GM18519 (cell line): ENCODE data around the gene ZNF837.
"Not testable (repeated sequence)": the region's sequence is repeated elsewhere in the genome, so short reads cannot be mapped to it uniquely, and the experiment has no call there.

Experiments
- ATAC-seq: cut with Tn5 transposase; IDR thresholded peaks from one replicate; pipeline ENCODE4 v1.9.1; 2021; ENCODE audit warnings: mild to moderate bottlenecking, moderate library complexity; ENCODE audit not compliant: unreplicated experiment, low FRiP score

ZNF837 gene

DNA sequence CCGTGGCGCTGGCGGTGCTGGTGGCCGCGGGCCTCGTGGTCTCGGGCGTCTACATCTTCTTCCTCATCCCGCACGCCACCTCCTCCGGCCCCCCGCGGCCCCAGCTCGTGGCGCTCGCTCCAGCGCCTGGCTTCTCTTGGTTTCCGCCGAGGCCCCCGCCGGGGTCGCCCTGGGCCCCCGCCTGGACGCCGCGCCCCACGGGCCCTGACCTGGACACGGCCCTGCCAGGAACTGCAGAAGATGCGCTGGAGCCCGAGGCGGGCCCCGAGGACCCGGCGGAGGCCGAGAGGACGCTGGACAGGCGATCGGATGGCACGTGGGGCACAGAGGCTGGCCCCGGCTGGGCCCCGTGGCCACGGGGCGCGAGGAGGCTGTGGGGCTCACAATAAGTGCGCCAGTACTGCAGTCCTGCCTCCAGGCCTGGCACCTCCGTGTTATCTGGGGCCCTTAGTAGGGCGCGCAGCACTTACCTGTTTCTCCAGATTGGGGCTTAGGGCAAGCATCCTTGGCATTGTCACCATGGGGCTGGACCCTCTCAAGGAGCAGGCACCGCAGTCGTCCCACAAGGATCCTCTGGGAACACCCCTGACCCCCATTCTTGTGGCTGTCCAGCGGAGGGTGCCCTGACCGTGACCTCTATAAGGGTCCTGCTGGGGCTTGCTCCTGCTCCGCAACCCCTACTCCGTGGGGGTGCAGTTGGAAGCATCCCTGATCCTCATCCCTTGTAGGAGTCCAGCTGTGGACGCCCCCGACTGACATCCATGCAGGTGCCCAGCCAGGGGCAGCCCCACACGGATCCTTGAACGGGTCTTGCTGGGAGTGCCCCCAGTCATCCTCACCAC lies 16.1 kb upstream of the ZNF837 start:
- ATAC-seq: no peak

DNA sequence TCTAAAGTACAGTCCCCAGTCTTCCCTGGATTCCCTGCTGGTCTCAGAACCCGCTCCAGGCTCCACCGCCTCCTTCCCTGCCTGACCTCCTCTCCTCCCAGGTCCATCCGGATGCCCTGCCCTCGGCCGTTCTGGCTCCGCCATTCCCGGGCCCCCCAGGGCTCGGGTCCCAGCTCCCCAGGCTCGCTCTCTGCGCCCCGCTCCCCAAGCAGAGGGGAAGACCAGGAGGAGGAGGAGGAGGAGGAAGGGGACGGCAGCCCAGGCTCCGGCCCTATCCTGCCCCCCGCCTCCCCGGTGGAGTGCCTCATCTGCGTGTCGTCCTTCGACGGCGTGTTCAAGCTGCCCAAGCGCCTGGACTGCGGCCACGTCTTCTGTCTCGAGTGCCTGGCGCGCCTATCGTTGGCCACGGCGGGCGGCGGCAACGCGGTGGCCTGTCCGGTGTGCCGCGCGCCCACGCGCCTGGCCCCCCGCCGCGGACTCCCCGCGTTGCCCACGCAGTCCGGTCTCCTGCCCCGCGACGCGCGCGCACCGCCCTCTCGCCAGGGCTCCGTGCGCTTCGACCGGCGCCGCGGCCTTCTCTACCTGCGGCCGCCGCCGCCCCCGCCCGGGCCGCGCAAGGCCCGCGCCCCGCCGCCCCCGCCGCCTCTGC lies 15.3 kb upstream of the ZNF837 start:
- no peak for ATAC-seq

DNA sequence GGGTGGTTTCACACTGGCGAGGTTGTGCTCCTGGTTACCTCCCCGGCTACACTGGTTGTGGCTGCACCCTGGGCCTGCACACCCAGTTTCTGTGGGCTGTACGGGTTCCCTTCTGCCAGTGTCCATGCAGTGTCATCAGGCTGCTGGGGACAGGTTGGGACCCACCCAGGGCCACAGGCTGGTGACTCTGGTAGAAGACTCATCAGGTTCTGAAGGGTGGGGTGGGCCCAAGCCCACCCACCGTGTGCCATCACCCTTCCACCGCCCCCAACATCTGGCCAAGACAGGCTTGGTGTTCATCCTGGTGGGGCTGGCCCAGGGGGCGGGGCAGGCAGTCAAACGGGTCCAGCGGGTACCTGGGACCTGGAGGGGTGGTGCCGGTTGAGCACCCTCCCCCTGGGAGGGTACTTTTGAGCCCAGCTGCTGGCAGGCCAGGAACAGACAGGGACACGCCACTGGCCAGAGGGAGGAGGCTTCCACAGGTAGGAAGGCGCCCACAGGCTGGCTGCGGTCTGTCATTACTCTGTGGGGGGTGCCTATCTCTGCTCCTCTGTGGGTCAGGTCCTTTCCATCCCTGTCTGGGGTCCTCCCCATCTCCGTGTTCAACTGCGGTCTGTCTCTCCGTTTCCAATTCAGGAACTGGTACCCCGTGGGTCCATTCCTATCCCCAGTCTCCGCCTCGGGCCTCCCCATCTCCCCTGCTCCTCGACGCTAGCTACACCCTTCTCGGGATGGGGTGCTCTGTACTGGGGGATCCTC lies 14.6 kb upstream of the ZNF837 start, which contains the start of gene RNF225:
Gene RNF225, plus strand, starts transcription at position 437 of the 759 bp plus-strand sequence. CDS start 434 bp downstream, outside the sequence.
- ATAC-seq: no peak

DNA sequence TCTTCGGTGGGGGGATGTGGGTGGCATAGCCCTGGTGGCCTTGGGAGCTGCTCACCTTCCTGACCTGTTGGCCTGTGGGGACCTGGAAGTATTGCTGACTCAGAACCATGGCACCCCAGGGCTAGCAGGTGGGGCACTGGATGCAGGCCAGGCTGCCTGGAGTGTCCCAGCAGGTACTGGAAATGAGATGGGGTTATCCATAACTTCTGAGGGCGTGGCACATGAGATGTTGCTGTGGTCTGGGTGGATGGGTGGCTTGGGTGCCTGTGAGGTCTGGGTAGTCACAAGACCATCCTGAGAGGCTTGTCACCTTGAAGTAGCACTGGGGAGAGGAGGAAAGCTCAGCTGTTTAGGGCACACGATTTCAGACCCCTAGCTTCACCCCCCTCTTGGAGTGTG lies 14.0 kb upstream of the ZNF837 start:
- no peak for ATAC-seq

DNA sequence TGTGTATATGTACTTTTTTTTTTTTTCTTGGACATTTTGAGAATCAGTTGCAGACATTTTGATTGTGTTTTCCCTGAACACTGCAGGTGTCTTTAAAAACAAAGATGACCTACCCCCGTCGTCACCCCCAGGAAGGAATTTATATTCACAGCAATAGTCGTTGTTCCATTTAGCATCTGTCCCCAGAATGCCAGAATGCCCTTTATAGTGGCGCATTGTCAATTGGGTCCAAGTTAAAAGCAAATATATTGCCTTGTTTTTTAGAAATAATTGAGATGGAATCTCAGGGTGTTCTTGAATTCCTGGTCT lies 12.8 kb upstream of the ZNF837 start:
- ATAC-seq: no peak

DNA sequence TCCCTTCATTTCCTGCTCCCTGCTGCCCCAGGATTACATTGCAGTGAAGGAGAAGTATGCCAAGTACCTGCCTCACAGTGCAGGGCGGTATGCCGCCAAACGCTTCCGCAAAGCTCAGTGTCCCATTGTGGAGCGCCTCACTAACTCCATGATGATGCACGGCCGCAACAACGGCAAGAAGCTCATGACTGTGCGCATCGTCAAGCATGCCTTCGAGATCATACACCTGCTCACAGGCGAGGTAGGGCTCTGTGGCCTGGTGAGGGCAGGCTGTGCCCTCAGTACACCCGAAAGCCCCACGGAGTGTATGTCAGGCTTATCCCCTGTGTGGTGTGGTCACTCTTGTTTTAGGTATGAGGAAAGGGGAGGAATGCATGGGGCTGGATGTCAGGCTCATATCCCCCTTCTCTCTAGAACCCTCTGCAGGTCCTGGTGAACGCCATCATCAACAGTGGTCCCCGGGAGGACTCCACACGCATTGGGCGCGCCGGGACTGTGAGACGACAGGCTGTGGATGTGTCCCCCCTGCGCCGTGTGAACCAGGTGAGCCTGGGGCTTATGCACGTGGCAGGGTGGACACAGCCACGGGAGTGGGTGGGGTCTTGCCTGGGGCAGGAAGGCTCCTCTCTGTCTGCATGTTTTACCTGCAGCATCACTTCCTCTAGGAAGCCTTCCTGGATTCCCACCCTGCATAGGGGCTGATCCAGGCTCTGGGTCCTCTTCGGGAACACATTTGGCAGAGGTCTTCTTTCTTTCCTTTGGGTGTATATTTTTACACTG lies 12.3 kb upstream of the ZNF837 start:
- no peak for ATAC-seq

DNA sequence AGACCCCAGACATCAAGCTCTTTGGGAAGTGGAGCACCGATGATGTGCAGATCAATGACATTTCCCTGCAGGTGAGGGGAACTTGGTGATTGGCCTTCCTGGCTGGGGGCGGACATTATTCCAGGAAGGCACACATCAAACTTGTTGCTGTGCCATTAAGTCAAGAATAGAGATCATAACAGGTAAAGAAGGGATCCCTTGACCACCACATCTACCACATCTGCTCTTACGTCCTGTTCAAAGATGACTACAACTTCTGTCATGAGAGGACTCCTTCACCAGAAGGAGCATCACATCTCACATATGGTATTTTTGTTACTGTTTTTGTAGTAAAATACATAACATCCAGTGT lies 7.3 kb upstream of the ZNF837 start:
- no peak for ATAC-seq

DNA sequence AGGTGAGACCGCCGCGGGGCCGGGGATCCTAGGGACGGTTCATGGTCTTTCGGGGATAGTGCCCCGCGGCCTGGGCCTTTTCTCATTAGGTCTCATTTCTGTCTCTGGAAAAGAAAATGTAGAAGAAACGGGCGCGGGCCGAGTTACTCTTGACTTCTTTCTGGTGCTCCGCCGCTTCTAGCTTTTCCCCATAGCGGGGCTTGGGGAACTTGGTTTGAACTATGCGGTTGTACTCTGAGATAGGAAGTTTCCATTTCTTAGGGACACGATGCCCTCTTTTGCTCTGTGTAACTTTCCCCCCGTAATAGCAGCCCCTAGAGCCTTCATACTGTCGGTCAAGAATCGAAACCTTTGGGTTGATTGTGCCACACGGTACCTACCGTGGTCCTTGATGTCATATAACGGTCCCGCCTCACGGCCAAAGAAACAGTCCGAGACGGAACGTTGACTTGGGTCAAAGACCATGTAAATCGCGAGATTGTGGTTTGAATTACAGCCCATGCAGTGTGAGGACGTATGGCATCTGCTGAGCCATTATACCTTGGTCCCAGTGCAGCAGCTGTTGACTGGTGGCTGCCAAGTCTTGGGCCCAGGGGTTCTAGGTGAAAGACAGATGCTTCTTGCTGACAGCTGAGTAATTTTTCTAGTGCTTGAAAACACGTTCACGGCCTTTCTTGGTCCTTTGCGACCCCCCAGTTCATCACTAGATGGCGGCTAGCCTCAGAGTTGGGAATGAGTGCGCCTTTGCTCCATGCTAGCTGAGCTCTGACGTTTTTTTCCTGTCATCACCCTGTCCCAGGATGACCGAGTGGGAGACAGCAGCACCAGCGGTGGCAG lies 6.7 kb upstream of the ZNF837 start:
- ATAC-seq: no peak

DNA sequence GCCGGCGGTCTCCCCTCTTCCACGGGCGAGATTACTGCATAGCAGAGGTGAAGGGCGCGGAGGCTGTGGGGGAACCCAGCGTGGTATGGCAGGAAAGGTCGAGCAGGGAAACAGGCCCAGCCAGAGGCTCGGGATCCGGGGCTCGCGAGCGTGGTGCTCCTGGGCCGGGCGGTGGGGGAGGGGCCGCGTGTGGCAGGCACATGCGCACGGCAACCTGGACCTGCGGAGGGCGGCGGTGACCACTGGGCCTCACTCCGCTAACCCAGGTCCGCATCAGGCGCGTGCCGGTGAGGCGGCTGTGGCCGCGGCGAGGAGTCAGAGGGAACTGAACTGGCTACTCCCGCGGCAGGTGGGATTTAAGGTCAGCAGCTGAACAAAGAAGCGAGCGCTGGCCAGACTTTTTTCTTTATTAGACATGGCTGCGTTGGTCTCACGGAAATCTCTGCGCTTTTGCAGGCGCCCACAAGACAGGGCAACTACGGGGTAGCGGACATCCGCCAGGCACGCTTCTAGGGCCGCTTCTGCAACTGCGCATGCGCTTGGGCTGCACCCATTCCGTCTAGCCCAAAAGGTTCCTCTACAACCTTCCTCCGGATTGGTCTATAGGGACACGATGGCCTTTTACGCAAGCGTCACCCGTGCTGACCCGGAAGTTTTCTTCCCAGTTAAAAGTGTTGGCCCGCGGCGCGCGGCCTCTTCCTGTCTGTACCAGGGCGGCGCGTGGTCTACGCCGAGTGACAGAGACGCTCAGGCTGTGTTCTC lies 5.9 kb upstream of the ZNF837 start, which contains the start of gene RPS5:
Gene RPS5, plus strand, starts transcription at position 694 of the 762 bp plus-strand sequence. CDS start 869 bp downstream, outside the sequence.
- ATAC-seq: peak; percentile 79

DNA sequence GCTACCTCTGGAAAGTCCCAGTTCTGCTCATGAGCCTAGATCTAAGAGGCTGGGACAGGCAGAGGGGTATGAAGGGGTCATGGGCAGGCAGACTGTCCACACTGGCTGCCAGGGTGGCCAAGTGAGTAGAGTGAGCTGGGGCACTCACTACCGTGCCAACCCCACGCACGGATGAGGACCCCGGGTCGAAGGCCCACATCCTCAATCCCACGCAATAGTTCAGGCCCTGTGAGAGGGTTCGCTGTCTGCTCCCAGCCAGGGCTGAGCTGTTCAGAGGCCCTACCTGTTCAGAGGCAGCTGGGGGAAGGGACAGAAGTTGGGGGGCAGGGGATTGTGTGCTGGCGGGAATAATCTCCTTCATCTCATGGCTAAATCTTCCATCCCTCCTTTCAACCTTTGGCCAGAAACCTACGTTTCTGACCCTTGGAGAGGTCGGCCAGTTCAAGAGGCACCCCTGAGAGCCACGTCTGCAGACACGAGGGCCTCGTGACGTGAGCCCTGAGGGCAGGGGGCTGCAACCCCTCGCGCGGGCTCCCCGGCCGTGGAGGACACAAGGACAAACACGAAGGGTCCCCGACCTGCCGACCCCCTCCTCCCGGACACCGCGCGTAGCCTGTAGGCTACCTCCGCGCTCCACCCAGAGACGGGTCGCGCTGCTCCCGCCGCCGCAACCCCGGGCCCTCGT lies 5.2 kb upstream of the ZNF837 start:
- peak; percentile 10 for ATAC-seq

DNA sequence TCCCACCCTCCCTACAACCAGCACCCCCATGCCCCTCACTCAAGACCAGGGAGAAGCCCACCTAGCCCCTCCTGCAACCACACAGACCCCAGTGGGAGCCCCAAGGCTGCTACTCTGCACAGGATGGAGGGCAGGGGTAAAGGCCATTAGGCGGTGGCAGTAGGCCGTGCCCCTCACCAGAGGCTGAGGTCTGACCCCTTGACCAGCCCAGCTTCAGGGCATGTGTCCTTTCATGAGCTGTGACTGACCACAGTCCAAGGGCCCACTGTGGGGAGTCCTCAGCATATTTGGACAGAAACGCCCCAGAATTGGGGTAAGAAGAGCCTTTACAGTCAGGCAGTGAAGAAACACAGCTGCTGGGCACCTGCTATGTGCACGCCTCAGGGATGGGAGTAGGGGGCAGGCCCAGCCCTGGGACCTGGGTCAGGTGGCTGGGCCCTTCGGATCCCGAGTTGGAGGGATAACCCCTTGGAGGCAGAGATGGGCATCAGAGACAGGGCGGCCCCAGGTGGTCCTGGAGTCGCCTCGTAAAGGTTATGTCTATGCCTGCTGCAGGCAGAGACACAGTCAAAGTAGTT lies 4.6 kb upstream of the ZNF837 start:
- no peak for ATAC-seq

DNA sequence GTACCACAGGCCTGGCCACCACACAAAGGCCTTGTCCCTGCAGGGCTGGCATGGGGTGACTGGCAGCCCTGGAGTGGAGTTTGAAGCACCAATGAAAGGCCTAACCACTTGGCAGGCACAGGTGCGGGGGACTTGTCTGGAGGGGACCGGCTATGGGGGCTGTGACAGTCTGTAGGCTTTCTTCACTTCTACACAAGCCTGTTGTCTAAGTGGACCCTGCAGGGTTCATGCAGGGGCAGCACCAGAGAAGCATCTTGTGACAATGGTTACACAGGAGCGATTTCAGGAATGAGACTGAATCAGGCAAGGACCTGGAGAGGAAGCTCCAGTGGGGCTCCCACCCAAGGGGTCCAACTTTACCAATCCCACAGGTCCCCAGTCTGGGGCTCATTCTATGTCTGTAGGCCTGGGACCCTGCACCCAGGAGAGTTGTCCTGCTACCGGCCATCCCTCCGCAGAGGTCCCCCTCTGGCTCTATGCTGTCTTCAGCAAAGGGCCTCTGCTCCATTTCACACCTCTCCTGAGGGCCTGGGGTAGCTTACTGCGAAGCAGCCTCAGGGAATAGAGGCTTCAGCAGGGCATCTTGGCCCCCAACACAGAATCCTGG lies 2.3 kb upstream of the ZNF837 start:
- no peak for ATAC-seq

DNA sequence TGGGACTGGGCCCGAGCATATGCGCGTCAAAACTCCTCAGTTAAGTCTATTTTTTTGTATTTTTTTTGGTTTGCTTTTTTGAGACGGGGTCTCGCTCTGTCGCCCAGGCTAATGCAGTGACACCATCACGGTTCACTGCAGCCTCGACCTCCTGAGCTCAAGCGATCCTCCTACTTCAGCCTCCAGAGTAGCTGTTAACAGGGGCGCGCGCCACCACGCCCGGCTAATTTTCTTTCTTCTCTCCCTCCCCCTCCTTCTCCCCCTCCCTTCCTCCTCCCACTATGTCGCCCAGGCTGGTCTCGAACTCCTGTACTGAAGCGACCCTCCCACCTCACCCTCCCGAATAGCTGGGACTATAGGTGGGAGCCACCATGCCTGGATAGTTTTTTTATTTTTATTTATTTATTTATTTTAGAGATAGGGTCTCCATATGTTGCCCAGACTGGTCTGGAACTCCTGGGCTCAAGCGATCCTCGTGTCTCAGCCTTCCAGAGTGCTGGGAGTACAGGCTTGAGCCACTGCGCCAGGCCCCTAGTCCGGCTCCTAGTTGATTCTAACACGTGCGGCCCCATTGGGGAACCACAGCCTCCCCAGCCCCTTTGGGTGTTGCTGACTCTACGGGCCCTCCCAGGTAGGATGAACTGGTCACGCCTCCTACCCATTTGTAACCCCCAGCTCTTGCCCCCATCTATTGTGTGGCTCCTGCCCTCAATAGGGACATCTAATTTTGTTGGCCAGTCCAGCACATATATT lies 806 bp upstream of the ZNF837 start:
- no peak for ATAC-seq

DNA sequence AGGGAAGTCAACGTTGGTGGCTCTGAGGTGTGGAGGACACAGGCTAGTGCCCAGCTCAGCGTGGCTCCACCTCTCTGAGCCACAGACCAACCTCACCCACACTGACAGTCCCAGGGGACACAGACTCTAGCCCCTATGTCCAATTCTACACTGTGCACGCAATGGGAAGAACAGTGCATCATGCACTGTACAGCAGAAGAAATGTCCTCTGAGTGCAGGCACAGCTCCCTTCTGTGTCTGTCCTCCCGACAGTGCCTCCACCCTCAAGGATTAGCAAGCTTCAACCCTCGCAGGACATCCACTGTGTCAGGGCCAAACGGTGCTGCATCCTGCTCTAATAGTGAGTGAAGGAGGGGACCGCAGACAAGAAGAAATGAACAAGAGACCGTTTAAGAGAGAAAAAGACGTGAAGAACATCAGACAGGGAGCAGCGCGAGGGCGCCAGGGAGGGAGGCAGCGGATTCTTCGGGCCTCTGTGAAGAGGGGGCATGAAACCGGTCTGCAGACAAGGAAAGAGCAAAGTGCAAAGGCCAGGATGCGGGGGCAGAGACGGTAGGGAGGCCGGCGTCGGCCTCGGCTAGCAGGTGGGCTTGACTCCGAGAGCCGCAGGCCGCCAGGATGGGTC lies 681 bp downstream of the ZNF837 start:
- ATAC-seq: no peak

DNA sequence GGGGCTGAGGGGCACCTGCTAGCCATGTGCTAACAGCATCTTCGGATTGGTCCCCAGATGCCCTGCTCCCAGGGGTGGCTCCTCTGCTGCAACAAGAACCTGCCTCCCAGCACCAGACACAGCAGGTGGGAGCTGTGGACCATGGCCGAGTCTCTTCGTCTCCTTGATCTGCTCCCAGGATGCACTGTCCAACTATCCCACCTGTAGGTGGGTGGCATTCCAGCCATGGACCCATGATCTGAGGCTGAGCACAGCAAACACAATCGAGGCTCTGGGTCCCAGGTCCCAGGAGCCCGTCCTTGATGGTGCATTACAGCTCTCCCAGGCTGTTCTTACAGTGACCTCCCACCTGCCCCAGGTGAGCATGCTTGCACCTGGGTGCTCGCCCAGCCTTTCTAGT lies 1.6 kb downstream of the ZNF837 start:
- no peak for ATAC-seq

DNA sequence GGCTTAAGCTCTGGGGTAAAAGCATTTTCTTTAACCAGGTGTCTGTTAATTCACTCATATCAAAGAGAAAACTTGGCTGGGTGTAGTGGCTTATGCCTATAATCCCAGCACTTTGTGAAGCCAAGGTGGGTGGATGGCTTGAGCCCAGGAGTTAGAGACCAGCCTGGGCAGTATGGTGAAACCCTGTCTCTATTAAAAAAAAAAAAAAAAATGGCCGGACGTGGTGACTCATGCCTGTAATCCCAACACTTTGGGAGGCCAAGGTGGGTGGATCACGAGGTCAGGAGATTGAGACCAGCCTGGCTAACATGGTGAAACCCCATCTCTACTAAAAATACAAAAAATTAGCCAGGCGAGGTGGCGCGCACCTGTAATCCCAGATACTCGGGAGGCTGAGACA lies 4.1 kb downstream of the ZNF837 start:
- ATAC-seq: not testable (repeated sequence)

DNA sequence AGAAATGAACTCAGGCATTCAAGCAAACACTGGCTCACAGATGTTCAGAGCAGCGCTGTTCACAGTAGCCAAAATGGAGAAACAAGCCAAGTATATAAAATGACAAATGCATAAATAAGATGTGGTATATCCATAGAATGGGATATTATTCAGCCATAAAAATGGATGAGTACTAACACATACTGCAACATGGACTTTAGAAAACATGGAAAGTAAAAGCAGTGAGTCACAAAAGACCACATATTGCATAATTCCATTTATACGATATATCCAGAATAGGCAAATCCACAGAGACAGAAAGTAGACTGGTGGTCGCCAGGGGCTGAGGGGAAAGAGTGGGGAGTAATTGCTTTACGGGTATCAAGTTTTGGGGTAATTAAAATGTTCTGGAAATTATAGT lies 6.6 kb downstream of the ZNF837 start:
- no peak for ATAC-seq
